GM23248 (cell line): Measurements from ENCODE around the gene BBIP1. TPM values are rescaled to one million over a fixed set of nuclear protein-coding genes. Genes with fewer than 3 reads are reported as not detected.

Experiments
- DNase-seq: peaks from one replicate; pipeline ENCODE4 v3.0.0-alpha.2; 2015
- H2AFZ ChIP-seq: fragments of 200-600 bp; sonication (generic); 2 replicates; pipeline ENCODE4 v1.6.1; 2016; ENCODE audit warnings: antibody characterized with exemption
- H3F3A ChIP-seq: fragments of 200-600 bp; sonication (generic); 2 replicates; pipeline ENCODE4 v1.6.1; 2016; ENCODE audit warnings: mild to moderate bottlenecking, antibody characterized with exemption, mixed run types; ENCODE audit not compliant: insufficient read depth
- H3K27ac ChIP-seq: fragments of 200-600 bp; sonication (generic); 2 replicates; pipeline ENCODE4 v1.5.1; 2016; ENCODE audit warnings: mild to moderate bottlenecking
- H3K27me3 ChIP-seq: fragments of 200-600 bp; sonication (generic); replicated peaks from 2 replicates; pipeline ENCODE4 v1.6.1; 2016; ENCODE audit warnings: mild to moderate bottlenecking; ENCODE audit not compliant: insufficient read depth
- H3K36me3 ChIP-seq: fragments of 200-600 bp; sonication (generic); 2 replicates; pipeline ENCODE4 v1.6.1; 2016; ENCODE audit warnings: low read depth, mild to moderate bottlenecking
- H3K4me1 ChIP-seq: fragments of 200-600 bp; sonication (generic); 2 replicates; pipeline ENCODE4 v1.6.1; 2016; ENCODE audit warnings: mild to moderate bottlenecking; ENCODE audit not compliant: insufficient read depth
- H3K4me2 ChIP-seq: fragments of 200-600 bp; sonication (generic); one replicate; pipeline ENCODE4 v1.6.1; 2016; ENCODE audit warnings: mild to moderate bottlenecking; ENCODE audit not compliant: unreplicated experiment
- H3K4me3 ChIP-seq: fragments of 200-600 bp; sonication (generic); 2 replicates; pipeline ENCODE4 v1.5.1; 2016; ENCODE audit warnings: mild to moderate bottlenecking
- H3K79me2 ChIP-seq: fragments of 200-600 bp; sonication (generic); 2 replicates; pipeline ENCODE4 v1.6.1; 2016; ENCODE audit warnings: mild to moderate bottlenecking; ENCODE audit not compliant: insufficient read depth
- H3K9ac ChIP-seq: fragments of 200-600 bp; sonication (generic); 2 replicates; pipeline ENCODE4 v1.6.1; 2016; ENCODE audit warnings: mild to moderate bottlenecking
- H3K9me2 ChIP-seq: fragments of 200-600 bp; sonication (generic); 2 replicates; pipeline ENCODE4 v1.6.1; 2016; ENCODE audit warnings: mixed run types, mild to moderate bottlenecking, moderate library complexity; ENCODE audit not compliant: insufficient read depth
- H3K9me3 ChIP-seq: fragments of 200-600 bp; sonication (generic); one replicate; pipeline ENCODE4 v1.6.1; 2017; ENCODE audit warnings: low read depth
- H4K20me1 ChIP-seq: fragments of 200-600 bp; sonication (generic); 2 replicates; pipeline ENCODE4 v1.6.0; 2016; ENCODE audit not compliant: insufficient read depth
- EZH2 ChIP-seq: fragments of 200-600 bp; sonication (generic); IDR thresholded peaks from 2 replicates; pipeline ENCODE4 v1.6.1; 2018; ENCODE audit warnings: antibody characterized with exemption, mild to moderate bottlenecking; ENCODE audit not compliant: insufficient read depth, poor library complexity, severe bottlenecking
- EZH2phosphoT487 ChIP-seq: fragments of 200-600 bp; sonication (generic); IDR thresholded peaks from 2 replicates; pipeline ENCODE4 v1.6.1; 2018; ENCODE audit warnings: antibody characterized with exemption, moderate library complexity, mild to moderate bottlenecking, low read depth; ENCODE audit not compliant: insufficient read depth
- WGBS, 2 experiments: methylation state at CpG; one replicate each; pipeline ENCODE4 v1.1.6; 2015 to 2017; ENCODE audit warnings: low lambda C conversion rate in 2 of 2, low coverage in 1 of 2; ENCODE audit errors: missing lambda C conversion rate in 2 of 2; 5-methylcytosine and 5-hydroxymethylcytosine counted together
- in situ Hi-C: fragments of 300-500 bp; cut with MboI; formaldehyde crosslinking; loops from 2 replicates; pipeline ENCODE4 v1.15.0; 2020
- polyA plus RNA-seq: library from polyadenylated mRNA; unstranded; fragments of >200 nt; fragmentation: Nextera tagmentation; extraction: Ambion mirVana; gene quantifications from 2 replicates; pipeline ENCODE4 v1.2.1, GENCODE V29; 2016
- total RNA-seq: library from RNA; depleted of rRNA; stranded (reverse); fragments of >200 nt; shearing (Covaris generic); gene quantifications from 2 replicates; pipeline ENCODE4 v1.2.3, GENCODE V29; 2014; rRNA removed

BBIP1 gene
- total and polyA plus RNA-seq, 2 experiments from 2014 or later: 17.3 to 44.4 TPM

DNA sequence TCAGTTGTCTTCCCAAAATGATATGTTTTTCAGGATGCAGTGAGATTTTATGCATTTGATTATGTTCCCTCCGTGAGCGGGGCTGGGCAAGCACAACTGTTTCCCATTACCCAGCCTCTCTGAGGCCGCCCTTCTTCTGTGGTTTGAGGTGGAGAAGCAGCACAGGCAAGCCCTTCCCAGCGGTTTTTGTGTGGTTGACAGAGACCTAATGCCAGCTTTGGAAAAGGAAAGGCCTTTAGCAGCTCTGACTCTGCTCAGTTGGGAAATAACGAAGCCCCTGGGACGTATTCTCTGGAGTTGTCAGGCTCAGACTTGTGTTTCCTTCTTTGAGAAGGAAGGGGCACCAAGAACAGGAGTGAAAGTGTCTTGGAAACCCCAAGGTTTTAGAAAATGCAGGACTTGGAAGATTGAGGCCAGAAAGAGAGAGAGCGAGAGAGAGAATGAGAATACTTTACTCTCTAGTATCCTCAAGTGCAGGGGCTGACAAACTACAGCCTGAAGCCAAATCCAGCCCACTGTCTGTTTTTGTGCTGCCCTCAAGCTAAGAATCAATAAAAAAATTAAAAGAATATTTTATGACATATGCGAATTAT lies 67.9 kb downstream of the BBIP1 start:
- peak; percentile 56 for DNase-seq
- no peaks in the 10 kb centered on the region; the same call in 1 of the 2 replicates for H3K27me3 ChIP-seq
- H4K20me1 ChIP-seq: no peaks in the 10 kb centered on the region
- in situ Hi-C loops: no loop called here
- no peaks in the 10 kb centered on the region for H3F3A ChIP-seq
- peak overlapping the region; percentile 49 for H2AFZ ChIP-seq
- TF ChIP-seq EZH2phosphoT487: no peak
- TF ChIP-seq EZH2: no peak
- H3K9ac ChIP-seq: no peak overlapping the region
- H3K9me2 ChIP-seq: no peaks in the 10 kb centered on the region
- WGBS, 2 experiments: 25 to 26% methylated on average over 8 of the region's 8 CpGs
- H3K4me1 ChIP-seq: peaks cover 5% of the 10 kb centered on the region; the same call in 1 of the 2 replicates
- H3K36me3 ChIP-seq: no peaks in the 10 kb centered on the region
- no peaks in the 10 kb centered on the region for H3K9me3 ChIP-seq
- H3K4me3 ChIP-seq: no peak overlapping the region
- no peaks in the 10 kb centered on the region for H3K79me2 ChIP-seq
- H3K27ac ChIP-seq: no peak overlapping the region
- H3K4me2 ChIP-seq: peak overlapping the region; percentile 31

DNA sequence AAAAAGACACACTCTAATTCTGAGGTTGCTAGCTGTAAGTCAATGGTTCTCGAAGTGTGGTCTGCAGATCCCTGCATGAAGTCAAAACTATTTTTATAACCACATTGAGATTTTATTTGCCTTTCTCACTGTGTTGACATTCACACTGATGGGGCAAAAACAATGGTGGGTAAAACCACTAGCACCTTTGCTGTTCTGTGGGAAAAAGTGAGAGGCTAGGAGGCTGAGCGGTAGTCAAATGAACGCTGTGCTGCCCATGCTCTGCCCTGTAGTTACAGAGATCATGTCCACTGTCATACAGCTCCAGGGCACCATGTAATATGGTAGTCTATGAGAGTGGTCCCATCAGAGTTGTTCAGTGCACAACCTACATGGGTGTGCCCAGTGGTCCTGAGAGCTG lies 68.9 kb downstream of the BBIP1 start:
- no peaks in the 10 kb centered on the region for H3K9me2 ChIP-seq
- no peak overlapping the region for H3K4me2 ChIP-seq
- DNase-seq: no peak
- no peaks in the 10 kb centered on the region for H3F3A ChIP-seq
- H3K4me3 ChIP-seq: no peak overlapping the region
- no peaks in the 10 kb centered on the region for H3K36me3 ChIP-seq
- TF ChIP-seq EZH2phosphoT487: no peak
- no peak for TF ChIP-seq EZH2
- H2AFZ ChIP-seq: no peak overlapping the region
- H3K9me3 ChIP-seq: no peaks in the 10 kb centered on the region
- WGBS, 2 experiments: 82 to 84% methylated on average over 3 of the region's 3 CpGs
- H3K79me2 ChIP-seq: no peaks in the 10 kb centered on the region
- in situ Hi-C loops: no loop called here
- peaks cover 5% of the 10 kb centered on the region; the same call in 1 of the 2 replicates for H3K4me1 ChIP-seq
- H3K27ac ChIP-seq: no peak overlapping the region
- no peaks in the 10 kb centered on the region for H4K20me1 ChIP-seq
- no peaks in the 10 kb centered on the region; the same call in 1 of the 2 replicates for H3K27me3 ChIP-seq
- H3K9ac ChIP-seq: no peak overlapping the region

Other genes with a start within 250 kb of the BBIP1 start
- gene PDCD4, start 47.3 kb downstream of the BBIP1 start, total RNA-seq: 49.9 and 52.7 TPM in 2 replicates
- 166 and 175 TPM in 2 replicates for gene PDCD4, start 47.3 kb downstream of the BBIP1 start, polyA plus RNA-seq
- gene SHOC2, start 424 bp upstream of the BBIP1 start, total RNA-seq: 64.6 and 65.3 TPM in 2 replicates
- gene SHOC2, start 424 bp upstream of the BBIP1 start, polyA plus RNA-seq: 67.7 and 68.0 TPM in 2 replicates
- gene ADRA2A, start 157.8 kb upstream of the BBIP1 start, total RNA-seq: 74.8 and 77.1 TPM in 2 replicates
- 18.9 and 20.2 TPM in 2 replicates for gene ADRA2A, start 157.8 kb upstream of the BBIP1 start, polyA plus RNA-seq